ENCODE data around the gene SRSF5.

The SRSF5 gene

DNA sequence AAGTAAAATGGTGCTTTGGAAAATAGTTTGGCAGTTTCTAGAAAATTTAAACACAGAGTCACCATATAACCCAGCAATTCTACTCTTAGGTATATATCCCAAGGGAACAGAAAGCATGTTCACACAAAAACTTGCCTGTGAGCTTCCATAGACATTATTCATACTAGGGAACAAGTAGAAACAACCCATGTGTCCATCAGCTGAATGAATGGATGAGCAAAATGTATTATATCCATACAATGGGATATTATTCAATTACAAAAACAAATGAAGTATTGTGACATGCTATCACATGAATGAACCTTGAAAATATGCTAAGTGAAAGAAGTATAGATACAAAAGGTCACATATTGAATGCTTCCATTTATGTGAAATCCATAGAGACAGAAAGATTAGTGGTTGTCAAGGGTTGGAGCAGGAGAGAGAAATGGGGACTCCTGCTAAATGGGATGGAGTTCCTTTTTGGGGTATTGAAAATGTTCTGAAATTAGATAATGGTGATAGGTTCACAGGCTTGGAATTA lies 22.2 kb downstream of the SRSF5 start:
- H3K4me3 ChIP-seq (ENCODE audit: low read depth, low read length) = no peak overlapping the region
- no peak overlapping the region for H3K9ac ChIP-seq (ENCODE audit: low read depth, low read length)
- H3K4me1 ChIP-seq (ENCODE audit: control insufficient read depth, insufficient read depth, low read length) = no peaks in the 10 kb centered on the region
- no peaks in the 10 kb centered on the region for H3K9me3 ChIP-seq (ENCODE audit: control insufficient read depth, insufficient read depth, low read length)
- no peak overlapping the region for H3K27ac ChIP-seq (ENCODE audit: low read depth, low read length)
- H3K27me3 ChIP-seq (ENCODE audit: control insufficient read depth, insufficient read depth, low read length) = no peaks in the 10 kb centered on the region
- H3K36me3 ChIP-seq (ENCODE audit: control insufficient read depth, insufficient read depth, low read length) = no peaks in the 10 kb centered on the region

GRCh38 chr14:69792887-69793421 lies 26.0 kb downstream of the SRSF5 start:
- Histone ChIP-seq H3K9ac (ENCODE audit: low read depth, low read length) (no peak overlapping the region), H3K4me3 (ENCODE audit: low read depth, low read length) (no peak overlapping the region), H3K27ac (ENCODE audit: low read depth, low read length) (no peak overlapping the region), H3K36me3 (ENCODE audit: control insufficient read depth, insufficient read depth, low read length) (no peaks in the 10 kb centered on the region), H3K4me1 (ENCODE audit: control insufficient read depth, insufficient read depth, low read length) (no peaks in the 10 kb centered on the region), H3K27me3 (ENCODE audit: control insufficient read depth, insufficient read depth, low read length) (no peaks in the 10 kb centered on the region), H3K9me3 (ENCODE audit: control insufficient read depth, insufficient read depth, low read length) (no peaks in the 10 kb centered on the region)

DNA sequence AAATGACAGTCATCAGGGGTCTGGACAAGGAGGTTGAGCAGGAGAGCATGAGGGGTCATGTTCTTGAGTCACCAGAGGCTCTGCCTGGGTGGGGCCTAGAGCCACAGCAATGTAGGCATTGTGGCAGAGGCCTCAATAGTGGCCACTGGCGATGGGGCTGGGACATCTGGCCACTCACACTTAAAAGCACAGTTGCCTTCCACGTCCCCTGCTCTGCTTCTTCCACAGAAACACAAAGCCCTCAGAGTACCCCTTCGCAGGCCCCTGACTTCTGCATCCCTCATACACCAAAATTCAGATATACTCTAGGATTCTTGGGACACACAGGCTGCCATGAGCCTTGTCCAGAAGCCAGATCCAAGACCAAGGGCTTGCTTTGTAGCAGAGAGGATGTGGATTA lies 27.8 kb downstream of the SRSF5 start:
- Histone ChIP-seq H3K36me3 (ENCODE audit: control insufficient read depth, insufficient read depth, low read length) (no peaks in the 10 kb centered on the region), H3K9ac (ENCODE audit: low read depth, low read length) (no peak overlapping the region), H3K27ac (ENCODE audit: low read depth, low read length) (no peak overlapping the region), H3K4me3 (ENCODE audit: low read depth, low read length) (no peak overlapping the region), H3K27me3 (ENCODE audit: control insufficient read depth, insufficient read depth, low read length) (no peaks in the 10 kb centered on the region), H3K4me1 (ENCODE audit: control insufficient read depth, insufficient read depth, low read length) (peaks cover 7% of the 10 kb centered on the region), H3K9me3 (ENCODE audit: control insufficient read depth, insufficient read depth, low read length) (no peaks in the 10 kb centered on the region)

- H3K36me3 ChIP-seq (ENCODE audit: control insufficient read depth, insufficient read depth, low read length) = no peaks in the 10 kb centered on the region
- no peak overlapping the region for H3K27ac ChIP-seq (ENCODE audit: low read depth, low read length)
- no peak overlapping the region for H3K9ac ChIP-seq (ENCODE audit: low read depth, low read length)
- H3K4me1 ChIP-seq (ENCODE audit: control insufficient read depth, insufficient read depth, low read length) = peaks cover 7% of the 10 kb centered on the region
- no peaks in the 10 kb centered on the region for H3K9me3 ChIP-seq (ENCODE audit: control insufficient read depth, insufficient read depth, low read length)
- H3K4me3 ChIP-seq (ENCODE audit: low read depth, low read length) = no peak overlapping the region
- H3K27me3 ChIP-seq (ENCODE audit: control insufficient read depth, insufficient read depth, low read length) = no peaks in the 10 kb centered on the region
Observed at GRCh38 chr14:69795691-69796090, 28.7 kb downstream of the SRSF5 start.

- no peak within 1 kb of the TSS for H3K9ac ChIP-seq (ENCODE audit: low read depth, low read length)
- H3K4me1 ChIP-seq (ENCODE audit: control insufficient read depth, insufficient read depth, low read length) = peaks cover 7% of the 10 kb centered on the region
- no peaks in the 10 kb centered on the region for H3K27me3 ChIP-seq (ENCODE audit: control insufficient read depth, insufficient read depth, low read length)
- H3K4me3 ChIP-seq (ENCODE audit: low read depth, low read length) = no peak within 1 kb of the TSS
- no peaks in the 10 kb centered on the region for H3K36me3 ChIP-seq (ENCODE audit: control insufficient read depth, insufficient read depth, low read length)
- H3K27ac ChIP-seq (ENCODE audit: low read depth, low read length) = no peak within 1 kb of the TSS
- H3K9me3 ChIP-seq (ENCODE audit: control insufficient read depth, insufficient read depth, low read length) = no peaks in the 10 kb centered on the region
Observed at GRCh38 chr14:69796797-69797500, 30.0 kb downstream of the SRSF5 start, which contains the start of gene SLC10A1. TSS of gene SLC10A1 (minus strand) at chr14:69797241. CDS start at chr14:69797155, 86 bp downstream.

DNA sequence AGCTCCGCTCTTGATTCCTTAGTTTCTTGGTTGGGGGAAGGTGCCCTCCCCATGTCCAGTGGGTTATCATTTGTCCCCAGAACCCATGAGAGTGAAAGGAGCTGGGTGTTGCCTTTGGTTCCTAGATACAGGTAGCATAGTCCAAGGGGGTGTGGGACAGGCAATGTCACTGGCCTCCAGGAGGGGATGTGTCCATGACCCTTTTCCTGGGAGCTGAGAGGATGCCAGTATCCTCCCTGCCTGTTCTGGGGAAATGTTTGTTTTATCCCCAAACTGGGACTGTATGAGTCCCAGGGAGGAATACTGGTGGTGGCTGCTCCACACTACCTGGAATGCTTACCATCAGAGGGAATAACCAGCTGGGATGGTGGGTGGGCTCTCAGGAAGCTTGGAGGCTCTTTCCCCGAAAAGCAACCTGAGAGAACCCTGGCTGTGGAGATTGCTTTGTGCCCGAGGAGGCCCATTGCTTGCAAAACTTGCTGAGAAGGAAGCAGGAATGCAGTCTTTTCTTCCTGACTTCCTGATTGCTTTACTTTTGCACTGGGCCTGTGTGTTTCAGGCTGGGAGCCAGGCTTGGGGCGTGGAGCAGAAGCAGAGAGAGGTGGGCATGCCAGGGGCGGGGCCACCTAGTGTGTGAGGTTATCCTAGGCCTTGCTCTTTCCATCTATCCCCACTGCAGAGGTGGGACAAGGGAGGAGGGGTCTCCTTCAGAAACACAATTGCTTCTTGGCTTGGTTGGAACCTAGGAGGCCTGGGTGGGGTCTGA lies 30.8 kb downstream of the SRSF5 start:
- H3K4me3 ChIP-seq (ENCODE audit: low read depth, low read length) = no peak overlapping the region
- H3K27me3 ChIP-seq (ENCODE audit: control insufficient read depth, insufficient read depth, low read length) = no peaks in the 10 kb centered on the region
- no peaks in the 10 kb centered on the region for H3K9me3 ChIP-seq (ENCODE audit: control insufficient read depth, insufficient read depth, low read length)
- no peak overlapping the region for H3K9ac ChIP-seq (ENCODE audit: low read depth, low read length)
- H3K36me3 ChIP-seq (ENCODE audit: control insufficient read depth, insufficient read depth, low read length) = no peaks in the 10 kb centered on the region
- peaks cover 9% of the 10 kb centered on the region for H3K4me1 ChIP-seq (ENCODE audit: control insufficient read depth, insufficient read depth, low read length)
- H3K27ac ChIP-seq (ENCODE audit: low read depth, low read length) = no peak overlapping the region

DNA sequence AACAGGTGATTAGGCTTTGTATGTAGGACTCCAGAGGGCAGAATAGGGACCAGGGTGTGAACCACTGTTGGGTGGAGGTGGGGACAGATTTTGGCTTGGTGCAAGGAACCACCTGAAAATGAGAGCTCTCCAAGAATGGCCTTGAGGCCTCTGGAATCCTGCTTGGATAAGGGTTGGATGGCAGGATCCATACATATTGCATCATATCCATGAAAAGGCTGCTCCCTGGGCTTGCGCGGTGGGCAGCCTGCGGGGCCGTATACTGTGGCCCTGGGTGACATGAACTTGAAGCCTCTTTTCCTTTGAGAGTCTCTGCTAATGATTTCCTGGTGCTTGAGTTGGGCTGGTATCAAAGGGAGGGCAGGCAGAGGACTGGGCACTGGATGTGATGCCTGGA lies 31.4 kb downstream of the SRSF5 start:
- Histone ChIP-seq H3K9ac (ENCODE audit: low read depth, low read length) (no peak overlapping the region), H3K27ac (ENCODE audit: low read depth, low read length) (no peak overlapping the region), H3K9me3 (ENCODE audit: control insufficient read depth, insufficient read depth, low read length) (no peaks in the 10 kb centered on the region), H3K4me1 (ENCODE audit: control insufficient read depth, insufficient read depth, low read length) (peaks cover 11% of the 10 kb centered on the region), H3K4me3 (ENCODE audit: low read depth, low read length) (no peak overlapping the region), H3K27me3 (ENCODE audit: control insufficient read depth, insufficient read depth, low read length) (no peaks in the 10 kb centered on the region), H3K36me3 (ENCODE audit: control insufficient read depth, insufficient read depth, low read length) (no peaks in the 10 kb centered on the region)

DNA sequence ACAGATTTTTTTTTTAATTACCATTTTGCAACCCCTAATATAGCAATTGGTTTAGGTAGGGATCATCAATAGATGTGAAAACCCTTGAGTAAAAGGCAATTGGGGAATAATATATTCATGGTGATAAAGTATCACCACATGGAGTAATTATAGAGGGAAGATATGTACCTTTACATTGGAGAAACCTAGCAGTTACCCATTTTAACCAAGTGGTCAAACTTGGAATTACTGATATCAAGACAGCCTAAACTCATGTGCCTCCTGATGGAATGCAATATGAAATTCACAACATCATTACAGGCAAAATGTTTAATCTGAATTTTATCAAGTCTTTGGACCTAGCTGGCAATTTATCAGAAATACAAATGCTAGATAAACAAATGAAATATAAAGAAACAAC lies 36.8 kb downstream of the SRSF5 start:
- H3K9me3 ChIP-seq (ENCODE audit: control insufficient read depth, insufficient read depth, low read length) = no peaks in the 10 kb centered on the region
- H3K27me3 ChIP-seq (ENCODE audit: control insufficient read depth, insufficient read depth, low read length) = no peaks in the 10 kb centered on the region
- H3K4me3 ChIP-seq (ENCODE audit: low read depth, low read length) = no peak overlapping the region
- H3K4me1 ChIP-seq (ENCODE audit: control insufficient read depth, insufficient read depth, low read length) = peaks cover 11% of the 10 kb centered on the region
- H3K9ac ChIP-seq (ENCODE audit: low read depth, low read length) = no peak overlapping the region
- H3K27ac ChIP-seq (ENCODE audit: low read depth, low read length) = no peak overlapping the region
- no peaks in the 10 kb centered on the region for H3K36me3 ChIP-seq (ENCODE audit: control insufficient read depth, insufficient read depth, low read length)

- H3K9me3 ChIP-seq (ENCODE audit: control insufficient read depth, insufficient read depth, low read length) = no peaks in the 10 kb centered on the region
- H3K36me3 ChIP-seq (ENCODE audit: control insufficient read depth, insufficient read depth, low read length) = no peaks in the 10 kb centered on the region
- H3K4me1 ChIP-seq (ENCODE audit: control insufficient read depth, insufficient read depth, low read length) = peaks cover 4% of the 10 kb centered on the region; the same call in 1 of the 2 replicates
- H3K27me3 ChIP-seq (ENCODE audit: control insufficient read depth, insufficient read depth, low read length) = no peaks in the 10 kb centered on the region
- H3K4me3 ChIP-seq (ENCODE audit: low read depth, low read length) = no peak overlapping the region
- no peak overlapping the region for H3K9ac ChIP-seq (ENCODE audit: low read depth, low read length)
- H3K27ac ChIP-seq (ENCODE audit: low read depth, low read length) = no peak overlapping the region
Observed at GRCh38 chr14:69804902-69805301, 38.0 kb downstream of the SRSF5 start.

- Histone ChIP-seq H3K27me3 (ENCODE audit: control insufficient read depth, insufficient read depth, low read length) (no peaks in the 10 kb centered on the region), H3K4me3 (ENCODE audit: low read depth, low read length) (no peak overlapping the region), H3K9ac (ENCODE audit: low read depth, low read length) (no peak overlapping the region), H3K4me1 (ENCODE audit: control insufficient read depth, insufficient read depth, low read length) (peaks cover 4% of the 10 kb centered on the region; the same call in 1 of the 2 replicates), H3K27ac (ENCODE audit: low read depth, low read length) (no peak overlapping the region), H3K36me3 (ENCODE audit: control insufficient read depth, insufficient read depth, low read length) (no peaks in the 10 kb centered on the region), H3K9me3 (ENCODE audit: control insufficient read depth, insufficient read depth, low read length) (no peaks in the 10 kb centered on the region)
Observed at GRCh38 chr14:69807192-69807591, 40.2 kb downstream of the SRSF5 start.
